ENCODE results near the gene KTI12.

The KTI12 gene

GRCh38 chr1:52055066-52055865 lies 21.7 kb upstream of the KTI12 start, which contains the start of gene TXNDC12 (continued):
- TF ChIP-seq ZNF18 (tag by site-specific recombination; IDR thresholded peaks at IDR 0.05) (0 out of 2 replicates have a peak, but pooled peaks have one; percentile 32), KLF17 (tag by site-specific recombination; IDR thresholded peaks at IDR 0.05) (peak; percentile 79), ZNF221 (tag by site-specific recombination; IDR thresholded peaks at IDR 0.05; ENCODE audit: borderline replicate concordance) (0 out of 2 replicates have a peak, but pooled peaks have one; percentile 40), ZBTB11 (tag by site-specific recombination; conservative IDR thresholded peaks at IDR 0.05; ENCODE audit: low read depth) (peak; percentile 88), ZBTB6 (tag by site-specific recombination; IDR thresholded peaks at IDR 0.05) (0 out of 2 replicates have a peak, but pooled peaks have one; percentile 37), ZNF19 (tag by site-specific recombination; IDR thresholded peaks at IDR 0.05; ENCODE audit: low read depth) (0 out of 2 replicates have a peak, but pooled peaks have one; percentile 6), ZBTB44 (tag by site-specific recombination; IDR thresholded peaks at IDR 0.05) (peak; percentile 60; the same call in 1 of the 2 replicates), ZNF2 (tag by site-specific recombination; IDR thresholded peaks at IDR 0.05) (peak; percentile 65), ZNF521 (tag by site-specific recombination; IDR thresholded peaks at IDR 0.05) (no peak), ZBTB26 (tag by site-specific recombination; optimal IDR thresholded peaks at IDR 0.05) (peak; percentile 72), ZNF488 (tag by site-specific recombination; IDR thresholded peaks at IDR 0.05) (no peak), KLF8 (tag by site-specific recombination; IDR thresholded peaks at IDR 0.05) (peak; percentile 66; the same call in 1 of the 2 replicates), WT1 (tag by site-specific recombination; IDR thresholded peaks at IDR 0.05) (no peak), ZNF623 (tag by site-specific recombination; IDR thresholded peaks at IDR 0.05) (0 out of 2 replicates have a peak, but pooled peaks have one; percentile 11), ZBTB20 (tag by site-specific recombination; IDR thresholded peaks at IDR 0.05) (peak; percentile 67; the same call in 1 of the 2 replicates), KLF1 (tag by site-specific recombination; IDR thresholded peaks at IDR 0.05) (peak; percentile 43), SETDB1 (IDR thresholded peaks at IDR 0.05; ENCODE audit: insufficient read length, low read length) (no peak), ZNF324 (tag by site-specific recombination; IDR thresholded peaks at IDR 0.05) (peak; percentile 72; the same call in 1 of the 2 replicates), CTCF (tag by site-specific recombination; IDR thresholded peaks at IDR 0.05) (peak; percentile 15; the same call in 1 of the 2 replicates), ZNF362 (tag by site-specific recombination; IDR thresholded peaks at IDR 0.05) (peak; percentile 93), ZNF561 (tag by site-specific recombination; IDR thresholded peaks at IDR 0.05; ENCODE audit: borderline replicate concordance) (peak; percentile 12; the same call in 1 of the 2 replicates)
